ENCODE data around the gene MAGI2. TPM values are rescaled to one million over a fixed set of nuclear protein-coding genes. Genes with fewer than 3 reads are reported as not detected.

Gene MAGI2
- total and polyA plus RNA-seq, 2 experiments from 2014 or later, result 10.4 to 26.4 TPM

DNA sequence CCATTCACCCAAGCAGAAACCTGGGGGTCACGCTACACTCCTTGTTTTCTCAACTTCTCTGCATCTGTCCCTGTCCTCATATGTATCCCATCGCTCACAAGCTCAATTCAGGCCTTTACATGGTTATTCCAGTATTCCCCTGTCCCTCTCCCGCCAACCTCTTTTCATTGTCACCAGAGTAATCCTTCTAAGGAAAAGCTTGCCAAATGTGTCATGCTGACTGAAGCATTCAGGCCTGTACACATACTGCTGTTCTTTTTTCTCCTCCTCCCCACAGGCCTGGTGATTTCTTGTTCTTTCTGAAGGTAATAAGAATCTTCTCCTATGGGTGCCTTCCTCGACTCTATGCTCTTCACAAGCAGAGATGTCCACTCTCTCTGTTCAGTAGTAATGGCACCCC lies 1372.7 kb downstream of the MAGI2 start:
- peaks cover 6% of the 10 kb centered on the region; the same call in 2 of the 3 replicates for H3K4me1 Mint-ChIP-seq
- Histone ChIP-seq H3K4me1 (ENCODE audit: insufficient read depth) (peaks cover 7% of the 10 kb centered on the region; the same call in 1 of the 2 replicates), H3K79me2 (replicated peaks; ENCODE audit: insufficient read depth) (no peaks in the 10 kb centered on the region), H3K4me2 (no peak overlapping the region), H3K27ac (ENCODE audit: low read depth) (no peak overlapping the region), H3K27me3 (ENCODE audit: insufficient read depth) (no peaks in the 10 kb centered on the region), H2AFZ (no peak overlapping the region), H3F3A (replicated peaks; ENCODE audit: low read depth) (no peaks in the 10 kb centered on the region), H3K36me3 (ENCODE audit: insufficient read depth) (no peaks in the 10 kb centered on the region), H4K20me1 (replicated peaks; ENCODE audit: insufficient read depth) (peaks cover 5% of the 10 kb centered on the region; the same call in 1 of the 2 replicates), H3K9me2 (ENCODE audit: insufficient read depth) (no peaks in the 10 kb centered on the region), H3K4me3 (no peak overlapping the region)
- H3K36me3 Mint-ChIP-seq (ENCODE audit: low read depth), result no peaks in the 10 kb centered on the region
- H3K4me3 Mint-ChIP-seq, result no peak overlapping the region
- TF ChIP-seq EZH2phosphoT487 (IDR thresholded peaks at IDR 0.05; ENCODE audit: unreplicated experiment) (no peak), ETS1 (IDR thresholded peaks at IDR 0.05) (no peak), ZNF331 (CRISPR knock-in tag; IDR thresholded peaks at IDR 0.05; ENCODE audit: low read depth) (no peak), JUNB (IDR thresholded peaks at IDR 0.05; ENCODE audit: unreplicated experiment) (no peak), EZH2 (IDR thresholded peaks at IDR 0.05; ENCODE audit: low read depth, unreplicated experiment) (no peak), POLR2AphosphoS5 (IDR thresholded peaks at IDR 0.05; ENCODE audit: low read depth) (no peak), CREB1 (CRISPR knock-in tag; IDR thresholded peaks at IDR 0.05; ENCODE audit: low read depth) (no peak), NANOG (IDR thresholded peaks at IDR 0.05; ENCODE audit: borderline replicate concordance) (no peak), STAT1 (IDR thresholded peaks at IDR 0.05; ENCODE audit: unreplicated experiment) (no peak), ZNF114 (CRISPR knock-in tag; IDR thresholded peaks at IDR 0.05) (no peak)
- TF ChIP-seq, protein P1, sequence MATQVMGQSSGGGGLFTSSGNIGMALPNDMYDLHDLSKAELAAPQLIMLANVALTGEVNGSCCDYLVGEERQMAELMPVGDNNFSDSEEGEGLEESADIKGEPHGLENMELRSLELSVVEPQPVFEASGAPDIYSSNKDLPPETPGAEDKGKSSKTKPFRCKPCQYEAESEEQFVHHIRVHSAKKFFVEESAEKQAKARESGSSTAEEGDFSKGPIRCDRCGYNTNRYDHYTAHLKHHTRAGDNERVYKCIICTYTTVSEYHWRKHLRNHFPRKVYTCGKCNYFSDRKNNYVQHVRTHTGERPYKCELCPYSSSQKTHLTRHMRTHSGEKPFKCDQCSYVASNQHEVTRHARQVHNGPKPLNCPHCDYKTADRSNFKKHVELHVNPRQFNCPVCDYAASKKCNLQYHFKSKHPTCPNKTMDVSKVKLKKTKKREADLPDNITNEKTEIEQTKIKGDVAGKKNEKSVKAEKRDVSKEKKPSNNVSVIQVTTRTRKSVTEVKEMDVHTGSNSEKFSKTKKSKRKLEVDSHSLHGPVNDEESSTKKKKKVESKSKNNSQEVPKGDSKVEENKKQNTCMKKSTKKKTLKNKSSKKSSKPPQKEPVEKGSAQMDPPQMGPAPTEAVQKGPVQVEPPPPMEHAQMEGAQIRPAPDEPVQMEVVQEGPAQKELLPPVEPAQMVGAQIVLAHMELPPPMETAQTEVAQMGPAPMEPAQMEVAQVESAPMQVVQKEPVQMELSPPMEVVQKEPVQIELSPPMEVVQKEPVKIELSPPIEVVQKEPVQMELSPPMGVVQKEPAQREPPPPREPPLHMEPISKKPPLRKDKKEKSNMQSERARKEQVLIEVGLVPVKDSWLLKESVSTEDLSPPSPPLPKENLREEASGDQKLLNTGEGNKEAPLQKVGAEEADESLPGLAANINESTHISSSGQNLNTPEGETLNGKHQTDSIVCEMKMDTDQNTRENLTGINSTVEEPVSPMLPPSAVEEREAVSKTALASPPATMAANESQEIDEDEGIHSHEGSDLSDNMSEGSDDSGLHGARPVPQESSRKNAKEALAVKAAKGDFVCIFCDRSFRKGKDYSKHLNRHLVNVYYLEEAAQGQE (IDR thresholded peaks at IDR 0.05; ENCODE audit: unreplicated experiment), result no peak
- TF ChIP-seq, protein P2, sequence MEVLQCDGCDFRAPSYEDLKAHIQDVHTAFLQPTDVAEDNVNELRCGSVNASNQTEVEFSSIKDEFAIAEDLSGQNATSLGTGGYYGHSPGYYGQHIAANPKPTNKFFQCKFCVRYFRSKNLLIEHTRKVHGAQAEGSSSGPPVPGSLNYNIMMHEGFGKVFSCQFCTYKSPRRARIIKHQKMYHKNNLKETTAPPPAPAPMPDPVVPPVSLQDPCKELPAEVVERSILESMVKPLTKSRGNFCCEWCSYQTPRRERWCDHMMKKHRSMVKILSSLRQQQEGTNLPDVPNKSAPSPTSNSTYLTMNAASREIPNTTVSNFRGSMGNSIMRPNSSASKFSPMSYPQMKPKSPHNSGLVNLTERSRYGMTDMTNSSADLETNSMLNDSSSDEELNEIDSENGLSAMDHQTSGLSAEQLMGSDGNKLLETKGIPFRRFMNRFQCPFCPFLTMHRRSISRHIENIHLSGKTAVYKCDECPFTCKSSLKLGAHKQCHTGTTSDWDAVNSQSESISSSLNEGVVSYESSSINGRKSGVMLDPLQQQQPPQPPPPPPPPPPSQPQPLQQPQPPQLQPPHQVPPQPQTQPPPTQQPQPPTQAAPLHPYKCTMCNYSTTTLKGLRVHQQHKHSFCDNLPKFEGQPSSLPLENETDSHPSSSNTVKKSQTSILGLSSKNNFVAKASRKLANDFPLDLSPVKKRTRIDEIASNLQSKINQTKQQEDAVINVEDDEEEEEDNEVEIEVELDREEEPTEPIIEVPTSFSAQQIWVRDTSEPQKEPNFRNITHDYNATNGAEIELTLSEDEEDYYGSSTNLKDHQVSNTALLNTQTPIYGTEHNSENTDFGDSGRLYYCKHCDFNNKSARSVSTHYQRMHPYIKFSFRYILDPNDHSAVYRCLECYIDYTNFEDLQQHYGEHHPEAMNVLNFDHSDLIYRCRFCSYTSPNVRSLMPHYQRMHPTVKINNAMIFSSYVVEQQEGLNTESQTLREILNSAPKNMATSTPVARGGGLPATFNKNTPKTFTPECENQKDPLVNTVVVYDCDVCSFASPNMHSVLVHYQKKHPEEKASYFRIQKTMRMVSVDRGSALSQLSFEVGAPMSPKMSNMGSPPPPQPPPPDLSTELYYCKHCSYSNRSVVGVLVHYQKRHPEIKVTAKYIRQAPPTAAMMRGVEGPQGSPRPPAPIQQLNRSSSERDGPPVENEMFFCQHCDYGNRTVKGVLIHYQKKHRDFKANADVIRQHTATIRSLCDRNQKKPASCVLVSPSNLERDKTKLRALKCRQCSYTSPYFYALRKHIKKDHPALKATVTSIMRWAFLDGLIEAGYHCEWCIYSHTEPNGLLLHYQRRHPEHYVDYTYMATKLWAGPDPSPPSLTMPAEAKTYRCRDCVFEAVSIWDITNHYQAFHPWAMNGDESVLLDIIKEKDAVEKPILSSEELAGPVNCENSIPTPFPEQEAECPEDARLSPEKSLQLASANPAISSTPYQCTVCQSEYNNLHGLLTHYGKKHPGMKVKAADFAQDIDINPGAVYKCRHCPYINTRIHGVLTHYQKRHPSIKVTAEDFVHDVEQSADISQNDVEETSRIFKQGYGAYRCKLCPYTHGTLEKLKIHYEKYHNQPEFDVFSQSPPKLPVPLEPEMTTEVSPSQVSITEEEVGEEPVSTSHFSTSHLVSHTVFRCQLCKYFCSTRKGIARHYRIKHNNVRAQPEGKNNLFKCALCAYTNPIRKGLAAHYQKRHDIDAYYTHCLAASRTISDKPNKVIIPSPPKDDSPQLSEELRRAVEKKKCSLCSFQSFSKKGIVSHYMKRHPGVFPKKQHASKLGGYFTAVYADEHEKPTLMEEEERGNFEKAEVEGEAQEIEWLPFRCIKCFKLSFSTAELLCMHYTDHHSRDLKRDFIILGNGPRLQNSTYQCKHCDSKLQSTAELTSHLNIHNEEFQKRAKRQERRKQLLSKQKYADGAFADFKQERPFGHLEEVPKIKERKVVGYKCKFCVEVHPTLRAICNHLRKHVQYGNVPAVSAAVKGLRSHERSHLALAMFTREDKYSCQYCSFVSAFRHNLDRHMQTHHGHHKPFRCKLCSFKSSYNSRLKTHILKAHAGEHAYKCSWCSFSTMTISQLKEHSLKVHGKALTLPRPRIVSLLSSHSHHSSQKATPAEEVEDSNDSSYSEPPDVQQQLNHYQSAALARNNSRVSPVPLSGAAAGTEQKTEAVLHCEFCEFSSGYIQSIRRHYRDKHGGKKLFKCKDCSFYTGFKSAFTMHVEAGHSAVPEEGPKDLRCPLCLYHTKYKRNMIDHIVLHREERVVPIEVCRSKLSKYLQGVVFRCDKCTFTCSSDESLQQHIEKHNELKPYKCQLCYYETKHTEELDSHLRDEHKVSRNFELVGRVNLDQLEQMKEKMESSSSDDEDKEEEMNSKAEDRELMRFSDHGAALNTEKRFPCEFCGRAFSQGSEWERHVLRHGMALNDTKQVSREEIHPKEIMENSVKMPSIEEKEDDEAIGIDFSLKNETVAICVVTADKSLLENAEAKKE (CRISPR knock-in tag; IDR thresholded peaks at IDR 0.05), result no peak
- TF ChIP-seq, protein P3, sequence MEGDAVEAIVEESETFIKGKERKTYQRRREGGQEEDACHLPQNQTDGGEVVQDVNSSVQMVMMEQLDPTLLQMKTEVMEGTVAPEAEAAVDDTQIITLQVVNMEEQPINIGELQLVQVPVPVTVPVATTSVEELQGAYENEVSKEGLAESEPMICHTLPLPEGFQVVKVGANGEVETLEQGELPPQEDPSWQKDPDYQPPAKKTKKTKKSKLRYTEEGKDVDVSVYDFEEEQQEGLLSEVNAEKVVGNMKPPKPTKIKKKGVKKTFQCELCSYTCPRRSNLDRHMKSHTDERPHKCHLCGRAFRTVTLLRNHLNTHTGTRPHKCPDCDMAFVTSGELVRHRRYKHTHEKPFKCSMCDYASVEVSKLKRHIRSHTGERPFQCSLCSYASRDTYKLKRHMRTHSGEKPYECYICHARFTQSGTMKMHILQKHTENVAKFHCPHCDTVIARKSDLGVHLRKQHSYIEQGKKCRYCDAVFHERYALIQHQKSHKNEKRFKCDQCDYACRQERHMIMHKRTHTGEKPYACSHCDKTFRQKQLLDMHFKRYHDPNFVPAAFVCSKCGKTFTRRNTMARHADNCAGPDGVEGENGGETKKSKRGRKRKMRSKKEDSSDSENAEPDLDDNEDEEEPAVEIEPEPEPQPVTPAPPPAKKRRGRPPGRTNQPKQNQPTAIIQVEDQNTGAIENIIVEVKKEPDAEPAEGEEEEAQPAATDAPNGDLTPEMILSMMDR (conservative IDR thresholded peaks at IDR 0.05; ENCODE audit: low read depth in 2 of 2), result no peak
- no peaks in the 10 kb centered on the region for H3K27me3 Mint-ChIP-seq (ENCODE audit: insufficient read depth, low read depth, poor library complexity)
- ATAC-seq (no peak), DNase-seq (ENCODE audit: low spot score) (no peak)
- no peak overlapping the region for H3K27ac Mint-ChIP-seq
- H3K9me3 Mint-ChIP-seq, result no peaks in the 10 kb centered on the region
